Fibroblast of skin of abdomen (primary cell): ENCODE results near the gene CCDC78. TPM values are rescaled to one million over a fixed set of nuclear protein-coding genes. Genes with fewer than 3 reads are reported as not detected.

Experiments used
- DNase-seq: peaks from one replicate; pipeline ENCODE4 v3.0.0-alpha.2; 2013
- polyA plus RNA-seq, 2 experiments: library from polyadenylated mRNA; unstranded; fragments of 120-200 nt; gene quantifications; one replicate each; pipeline ENCODE4 v1.2.1, GENCODE V29; 2013; ENCODE audit not compliant: insufficient read length in 2 of 2

CCDC78 gene
- polyA plus RNA-seq (2013, experiment 1 of 2; ENCODE audit: insufficient read length), result 2.1 TPM
- 2.1 TPM for polyA plus RNA-seq (2013, experiment 2 of 2; ENCODE audit: insufficient read length)

DNA sequence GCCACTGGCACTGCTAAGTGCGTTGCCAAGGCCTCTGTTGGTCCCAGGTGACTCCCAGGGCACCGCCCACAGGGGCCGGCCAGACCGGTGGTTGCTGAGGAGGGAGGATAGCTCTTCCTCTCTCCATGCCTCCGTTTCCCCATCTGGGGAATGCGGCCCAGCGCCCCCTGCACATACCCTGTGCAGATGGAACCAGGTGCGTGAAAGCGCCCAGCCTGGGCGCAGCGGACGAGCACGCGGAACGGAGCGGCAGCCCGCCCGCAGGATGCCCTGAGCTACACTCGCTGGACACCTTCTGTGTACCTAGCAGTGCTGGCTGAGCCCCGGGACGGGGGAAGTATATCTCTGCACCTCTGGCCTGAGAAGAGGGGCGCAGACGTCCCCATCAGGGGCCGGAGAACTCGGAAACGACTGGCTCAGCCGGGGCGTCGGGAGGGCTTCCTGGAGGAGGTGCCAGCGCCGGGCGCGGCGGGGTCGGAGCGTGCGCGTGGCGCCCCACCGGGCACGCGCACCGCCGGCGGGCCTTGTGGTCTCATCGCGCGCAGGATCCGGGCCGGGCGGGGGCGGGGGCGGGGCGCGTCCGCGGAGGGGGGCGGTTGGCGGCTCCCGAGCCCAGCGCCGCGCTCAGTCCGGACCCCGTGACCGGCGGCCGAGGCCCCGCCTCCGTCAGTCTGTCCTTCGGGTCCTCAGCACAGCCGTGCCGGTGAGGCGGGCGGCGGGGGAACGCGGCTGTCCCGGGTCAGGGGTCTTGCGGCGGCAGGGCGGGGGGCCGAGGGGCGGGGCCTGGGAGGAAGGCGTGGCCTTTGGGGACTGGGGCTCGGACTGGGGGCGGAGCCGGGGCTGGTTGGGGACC, at the start of gene CCDC78, which contains the start of gene HAGHL:
Gene CCDC78 (minus strand): TSS at position 6 of the 853 bp plus-strand sequence. CDS start 76 bp downstream, outside the sequence.
Gene HAGHL (plus strand): TSS at position 669 of the 853 bp plus-strand sequence. CDS start 404 bp downstream, outside the sequence.
- DNase-seq, result peak; percentile 41

GRCh38 chr16:775236-775796, 49.1 kb upstream of the CCDC78 start:
- no peak for DNase-seq

DNA sequence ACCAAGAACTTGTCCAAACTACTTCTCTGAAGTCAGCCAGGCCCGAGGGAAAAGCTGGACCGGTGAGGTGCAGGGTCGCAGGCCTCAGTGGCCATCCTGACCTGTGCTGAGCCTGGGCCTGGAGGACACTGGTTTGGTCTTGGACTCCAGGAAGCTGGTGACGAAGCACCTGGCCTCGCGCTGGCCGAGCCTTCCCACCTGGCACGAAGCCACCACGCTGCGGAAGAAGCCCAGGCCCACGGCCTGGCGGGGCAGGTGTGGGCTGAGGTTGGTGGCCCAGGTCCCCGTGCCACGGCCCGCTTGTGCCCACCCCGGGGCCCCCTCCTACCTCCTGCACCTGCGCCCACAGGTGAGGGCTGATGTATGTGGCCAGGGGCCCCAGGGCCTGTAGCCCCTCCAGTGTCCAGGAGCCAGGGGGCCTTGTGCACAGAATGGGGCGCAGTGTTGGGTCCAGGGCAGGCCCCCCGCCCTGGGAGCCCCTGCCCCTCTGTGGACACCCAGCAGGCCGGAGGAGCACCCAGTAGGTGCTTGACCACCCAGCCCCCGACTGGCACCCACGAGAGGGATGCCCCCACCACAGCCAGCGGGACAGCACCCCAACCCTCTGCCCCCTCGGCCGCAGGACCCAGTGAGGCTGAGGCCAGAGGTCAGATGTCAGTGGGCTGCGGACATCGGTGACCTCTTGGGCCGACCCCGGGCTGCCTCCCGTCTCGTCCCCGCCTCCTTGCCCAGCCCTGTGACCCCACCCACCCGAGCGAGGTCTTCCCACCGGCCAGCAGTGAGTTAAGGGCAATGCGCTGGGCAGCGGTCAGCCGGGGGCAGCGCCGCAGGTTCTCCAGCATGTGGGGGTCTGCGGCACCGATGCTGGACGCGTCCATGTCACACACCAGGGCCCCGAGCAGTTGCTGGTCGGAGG, 48.1 kb upstream of the CCDC78 start:
- no peak for DNase-seq

GRCh38 chr16:772959-773358, 46.7 kb upstream of the CCDC78 start:
- no peak for DNase-seq

DNA sequence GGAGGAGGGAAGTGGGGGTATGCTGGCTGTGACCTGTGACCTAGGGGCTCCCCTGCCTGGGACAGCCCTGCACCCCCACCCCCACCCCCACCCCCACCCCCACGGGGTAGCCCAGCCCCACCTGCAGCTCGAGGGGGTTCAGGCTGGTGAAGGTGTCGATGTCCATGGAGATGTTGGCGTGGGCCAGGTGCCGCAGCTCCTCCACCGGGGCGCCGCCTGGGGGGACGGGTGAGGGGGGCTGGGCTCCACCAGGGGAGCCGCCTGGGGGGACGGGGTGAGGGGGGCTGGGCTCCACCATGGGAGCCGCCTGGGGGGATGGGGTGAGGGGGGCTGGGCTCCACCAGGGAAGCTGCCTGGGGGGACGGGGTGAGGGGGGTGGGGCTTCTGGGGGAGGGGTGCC, 44.2 kb upstream of the CCDC78 start:
- no peak for DNase-seq

DNA sequence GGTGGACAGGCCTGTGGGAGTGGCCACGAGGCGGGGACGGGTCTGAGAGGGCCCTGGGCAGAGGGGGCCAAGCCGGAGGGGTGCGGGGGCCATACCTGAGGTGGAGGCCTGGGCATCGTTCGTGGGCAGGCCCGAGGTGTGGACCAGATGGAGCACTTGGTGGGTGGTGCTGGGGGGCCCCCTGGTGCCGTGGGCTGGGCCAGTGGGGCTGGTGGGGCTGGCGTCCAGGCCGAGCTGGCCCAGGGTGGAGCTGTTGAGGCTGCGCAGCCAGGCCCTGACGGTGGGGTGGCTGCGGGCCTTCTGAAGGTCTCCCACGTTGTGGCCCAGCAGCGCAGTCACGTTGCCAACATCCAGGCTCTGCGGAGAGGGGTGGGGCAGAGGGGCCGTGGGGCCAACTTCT, 43.7 kb upstream of the CCDC78 start:
- no peak for DNase-seq

GRCh38 chr16:769184-769784, 43.0 kb upstream of the CCDC78 start:
- no peak for DNase-seq

DNA sequence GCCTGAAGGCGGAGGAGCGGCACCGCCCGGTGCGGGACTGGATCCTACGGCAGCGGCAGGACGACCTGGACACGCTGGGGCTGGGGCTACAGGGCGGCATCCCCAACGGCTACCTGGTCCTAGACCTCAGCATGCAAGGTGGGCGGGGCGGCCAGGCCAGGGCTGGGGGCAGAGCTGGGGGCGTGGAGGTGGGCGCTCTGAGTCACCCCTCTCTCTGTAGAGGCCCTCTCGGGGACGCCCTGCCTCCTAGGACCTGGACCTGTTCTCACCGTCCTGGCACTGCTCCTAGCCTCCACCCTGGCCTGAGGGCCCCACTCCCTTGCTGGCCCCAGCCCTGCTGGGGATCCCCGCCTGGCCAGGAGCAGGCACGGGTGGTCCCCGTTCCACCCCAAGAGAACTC, 42.2 kb upstream of the CCDC78 start:
- no peak for DNase-seq

- no peak for DNase-seq
Observed at GRCh38 chr16:767743-768235, 41.5 kb upstream of the CCDC78 start.

DNA sequence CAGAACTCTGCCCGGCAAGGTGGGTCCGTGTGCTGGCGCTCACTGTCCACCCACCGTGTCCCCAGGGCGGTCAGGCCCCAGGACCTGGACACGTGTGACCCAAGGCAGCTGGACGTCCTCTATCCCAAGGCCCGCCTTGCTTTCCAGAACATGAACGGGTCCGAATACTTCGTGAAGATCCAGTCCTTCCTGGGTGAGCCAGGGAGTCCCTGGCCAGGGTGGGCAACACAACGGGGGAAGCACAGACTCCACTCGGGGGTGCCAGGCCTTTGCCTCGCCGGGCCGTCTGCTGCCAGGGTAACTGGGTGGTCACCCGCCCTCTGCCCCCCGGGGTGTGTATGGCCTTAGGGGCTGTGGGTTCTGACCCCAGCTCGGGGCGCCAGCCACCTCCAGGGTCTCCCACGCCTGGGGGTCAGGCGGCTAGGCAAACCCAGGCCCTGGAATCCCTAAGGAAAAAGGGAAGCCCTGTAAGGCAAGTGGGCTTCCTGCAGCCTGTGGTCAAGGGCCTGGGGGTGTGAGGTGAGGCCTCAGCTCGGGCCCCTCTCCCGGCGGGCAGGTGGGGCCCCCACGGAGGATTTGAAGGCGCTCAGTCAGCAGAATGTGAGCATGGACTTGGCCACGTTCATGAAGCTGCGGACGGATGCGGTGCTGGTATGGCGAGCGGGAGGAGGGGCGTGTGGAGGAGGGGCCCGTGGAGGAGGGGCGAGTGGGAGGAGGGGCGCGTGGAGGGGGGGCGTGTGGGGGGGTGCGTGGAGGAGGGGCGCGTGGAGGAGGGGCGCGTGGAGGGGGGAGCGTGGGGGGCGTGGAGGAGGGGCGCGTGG, 40.8 kb upstream of the CCDC78 start:
- no peak for DNase-seq

DNA sequence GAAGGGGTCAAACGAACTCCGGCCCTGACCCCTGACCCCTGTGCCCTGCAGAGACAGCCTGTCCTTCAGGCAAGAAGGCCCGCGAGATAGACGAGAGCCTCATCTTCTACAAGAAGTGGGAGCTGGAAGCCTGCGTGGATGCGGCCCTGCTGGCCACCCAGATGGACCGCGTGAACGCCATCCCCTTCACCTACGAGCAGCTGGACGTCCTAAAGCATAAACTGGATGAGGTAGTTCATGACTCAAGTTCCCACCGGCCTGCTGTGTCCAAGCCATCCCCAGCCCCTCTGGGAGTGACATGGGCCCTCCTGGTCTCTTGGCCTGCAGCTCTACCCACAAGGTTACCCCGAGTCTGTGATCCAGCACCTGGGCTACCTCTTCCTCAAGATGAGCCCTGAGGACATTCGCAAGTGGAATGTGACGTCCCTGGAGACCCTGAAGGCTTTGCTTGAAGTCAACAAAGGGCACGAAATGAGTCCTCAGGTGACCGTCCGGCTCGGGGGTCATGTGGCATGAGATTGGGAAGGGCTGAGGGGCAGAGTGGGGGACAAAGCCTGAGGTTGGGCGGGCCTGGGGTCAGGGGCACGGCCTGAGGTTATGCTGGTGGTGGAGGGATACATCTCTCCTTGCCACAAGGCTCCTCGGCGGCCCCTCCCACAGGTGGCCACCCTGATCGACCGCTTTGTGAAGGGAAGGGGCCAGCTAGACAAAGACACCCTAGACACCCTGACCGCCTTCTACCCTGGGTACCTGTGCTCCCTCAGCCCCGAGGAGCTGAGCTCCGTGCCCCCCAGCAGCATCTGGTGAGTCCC, 40.0 kb upstream of the CCDC78 start:
- DNase-seq, result no peak

GRCh38 chr16:765488-765865, 39.2 kb upstream of the CCDC78 start:
- no peak for DNase-seq

DNA sequence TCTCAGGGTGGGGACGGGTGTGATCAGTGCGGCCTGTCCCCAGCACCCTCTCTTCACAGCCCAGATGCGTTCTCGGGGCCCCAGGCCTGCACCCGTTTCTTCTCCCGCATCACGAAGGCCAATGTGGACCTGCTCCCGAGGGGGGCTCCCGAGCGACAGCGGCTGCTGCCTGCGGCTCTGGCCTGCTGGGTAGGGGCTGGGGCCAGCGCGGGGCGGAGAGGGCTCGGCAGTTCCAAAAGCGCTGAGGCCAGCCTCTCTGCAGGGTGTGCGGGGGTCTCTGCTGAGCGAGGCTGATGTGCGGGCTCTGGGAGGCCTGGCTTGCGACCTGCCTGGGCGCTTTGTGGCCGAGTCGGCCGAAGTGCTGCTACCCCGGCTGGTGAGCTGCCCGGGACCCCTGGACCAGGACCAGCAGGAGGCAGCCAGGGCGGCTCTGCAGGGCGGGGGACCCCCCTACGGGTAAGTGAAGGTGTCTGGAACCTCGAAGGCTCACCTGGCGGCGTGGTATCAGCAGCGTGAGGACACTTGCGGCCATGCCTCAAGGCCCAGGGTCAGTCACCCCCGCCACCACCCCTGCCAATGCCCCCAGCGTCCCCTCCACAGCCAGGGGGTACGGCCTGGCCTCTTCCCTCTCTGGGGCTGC, 38.7 kb upstream of the CCDC78 start:
- DNase-seq, result no peak

GRCh38 chr16:764184-764750, 38.0 kb upstream of the CCDC78 start:
- DNase-seq, result no peak

- DNase-seq, result no peak
Observed at GRCh38 chr16:763369-764183, 37.3 kb upstream of the CCDC78 start.

DNA sequence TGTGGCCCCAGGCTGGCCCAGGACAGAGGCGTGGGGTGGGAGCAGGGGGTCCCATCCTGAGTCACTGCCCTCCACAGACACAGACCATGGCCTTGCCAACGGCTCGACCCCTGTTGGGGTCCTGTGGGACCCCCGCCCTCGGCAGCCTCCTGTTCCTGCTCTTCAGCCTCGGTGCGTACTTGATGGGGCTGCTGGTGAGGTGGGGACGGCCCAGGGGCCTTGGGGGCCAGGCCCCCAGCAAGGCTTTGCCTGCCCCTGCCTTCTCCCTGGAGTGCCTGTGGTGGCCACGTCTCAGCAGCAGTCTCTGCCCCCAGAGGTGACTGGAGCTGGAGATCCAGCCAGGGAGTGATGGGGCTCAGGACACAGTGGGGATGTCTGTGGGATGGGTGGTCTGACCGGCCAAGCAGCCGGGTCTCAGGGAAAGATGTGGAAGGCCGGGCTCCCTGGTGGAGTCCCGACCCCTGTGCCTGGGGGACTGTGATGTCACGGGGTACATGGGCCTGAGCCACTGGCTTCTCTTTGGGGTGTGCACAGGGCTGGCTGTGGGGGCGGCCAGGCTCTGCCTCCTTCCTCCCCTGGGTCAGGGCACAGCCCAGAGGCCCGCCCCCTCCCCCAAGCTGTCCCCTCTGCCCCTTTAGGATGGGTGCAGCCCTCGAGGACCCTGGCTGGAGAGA, 36.5 kb upstream of the CCDC78 start:
- DNase-seq, result no peak

DNA sequence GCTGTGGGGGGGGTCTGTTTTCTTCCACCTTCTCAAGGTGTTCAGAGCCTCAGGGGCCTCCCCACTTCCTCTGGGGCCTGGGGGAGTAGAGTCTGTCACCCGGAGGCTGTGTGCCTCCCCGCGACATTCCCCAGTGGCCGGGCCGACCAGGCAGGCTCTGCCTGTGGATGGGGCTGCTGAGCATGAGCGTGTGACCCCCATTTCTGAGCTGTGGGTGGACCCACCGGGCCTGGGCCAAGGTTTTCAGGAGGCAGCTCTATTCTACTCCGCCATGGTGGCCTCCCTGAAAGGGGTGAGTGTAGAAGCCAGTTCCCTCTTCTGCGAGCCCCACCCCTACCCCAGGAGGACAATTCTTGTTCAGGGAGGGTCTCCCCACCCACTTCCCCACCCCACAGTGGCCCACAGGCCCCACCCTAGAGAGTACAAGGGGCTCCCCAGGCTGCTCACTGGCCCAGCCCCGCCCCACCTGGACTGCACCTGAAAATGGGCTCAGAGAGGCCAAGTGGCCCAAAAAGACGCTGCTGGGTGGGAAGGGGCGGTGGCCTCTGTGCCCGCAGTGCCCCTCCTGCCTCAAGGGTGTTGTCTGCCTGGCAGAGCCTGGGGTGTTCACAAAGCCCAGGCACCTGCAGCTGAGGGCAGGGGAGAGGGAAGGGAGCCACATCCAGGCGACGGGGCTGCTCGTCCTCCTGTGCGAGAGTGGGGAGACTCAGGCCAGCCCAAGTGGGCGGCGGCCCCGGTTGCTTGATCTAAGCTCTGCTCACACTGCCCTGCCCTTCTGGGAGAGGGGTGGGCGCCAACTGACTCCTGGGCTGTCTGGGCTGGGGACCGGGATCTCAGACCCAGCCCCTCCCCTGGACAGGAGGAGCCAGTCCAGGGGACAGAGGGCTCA, 35.6 kb upstream of the CCDC78 start:
- no peak for DNase-seq
